AG20443 (cell line): Measurements from ENCODE around the gene SDCBP2.

Experiments
- DNase-seq: peaks from one replicate; pipeline ENCODE4 v3.0.0; 2012; ENCODE audit warnings: low spot score, mixed read lengths

The SDCBP2 gene

GRCh38 chr20:1312308-1312707, 16.6 kb downstream of the SDCBP2 start:
- no peak for DNase-seq

- DNase-seq = no peak
Measured at GRCh38 chr20:1310506-1311190, 18.3 kb downstream of the SDCBP2 start.

- no peak for DNase-seq
Measured at GRCh38 chr20:1310071-1310470, 18.9 kb downstream of the SDCBP2 start.

GRCh38 chr20:1309439-1309847, 19.5 kb downstream of the SDCBP2 start:
- DNase-seq = no peak

GRCh38 chr20:1308702-1309095, 20.2 kb downstream of the SDCBP2 start:
- no peak for DNase-seq

- DNase-seq = no peak
Measured at GRCh38 chr20:1308067-1308701, 20.8 kb downstream of the SDCBP2 start.

- DNase-seq = no peak
Measured at GRCh38 chr20:1307571-1307971, 21.4 kb downstream of the SDCBP2 start.

GRCh38 chr20:1307171-1307570, 21.8 kb downstream of the SDCBP2 start:
- no peak for DNase-seq

- DNase-seq = no peak
Measured at GRCh38 chr20:1306316-1307135, 22.4 kb downstream of the SDCBP2 start.

GRCh38 chr20:1305712-1306111, 23.2 kb downstream of the SDCBP2 start:
- no peak for DNase-seq

GRCh38 chr20:1304710-1305515, 24.0 kb downstream of the SDCBP2 start:
- DNase-seq = no peak

- DNase-seq = no peak
Measured at GRCh38 chr20:1302685-1303541, 26.0 kb downstream of the SDCBP2 start.

GRCh38 chr20:1301031-1301529, 27.9 kb downstream of the SDCBP2 start:
- DNase-seq = peak; percentile 71

GRCh38 chr20:1300083-1300840, 28.7 kb downstream of the SDCBP2 start:
- DNase-seq = no peak

- no peak for DNase-seq
Measured at GRCh38 chr20:1299522-1299921, 29.4 kb downstream of the SDCBP2 start.

- no peak for DNase-seq
Measured at GRCh38 chr20:1298888-1299511, 29.9 kb downstream of the SDCBP2 start.

- no peak for DNase-seq
Measured at GRCh38 chr20:1298166-1298565, 30.8 kb downstream of the SDCBP2 start.

GRCh38 chr20:1297486-1297885, 31.5 kb downstream of the SDCBP2 start:
- DNase-seq = no peak

- no peak for DNase-seq
Measured at GRCh38 chr20:1296922-1297321, 32.0 kb downstream of the SDCBP2 start.

- no peak for DNase-seq
Measured at GRCh38 chr20:1296117-1296610, 32.8 kb downstream of the SDCBP2 start.
